Tibial nerve (tissue), 4 donors: ENCODE data around the gene HAO2. TPM values are rescaled to one million over a fixed set of nuclear protein-coding genes. Genes with fewer than 3 reads are reported as not detected.

ENCODE experiments used
- DNase-seq, 2 donors: peaks; one replicate each; pipeline ENCODE4 v3.0.0-alpha.2; 2019; ENCODE audit warnings: low spot score in 2 of 2
- H3K27ac ChIP-seq, 4 donors: fragments of 200-600 bp; sonication (generic) in 3 of 4; one replicate each; pipeline ENCODE4 v1.5.1; 2017 to 2019; ENCODE audit warnings: mild to moderate bottlenecking in 1 of 4
- H3K27me3 ChIP-seq, 2 donors: fragments of 200-600 bp; sonication (generic) in 1 of 2; one replicate each; pipeline versions ENCODE4 v1.5.1 to v1.6.0; 2017 to 2019
- H3K36me3 ChIP-seq, 3 donors: fragments of 200-600 bp; sonication (generic); one replicate each; pipeline ENCODE4 v1.5.1; 2018 to 2019
- H3K4me1 ChIP-seq, 4 donors: fragments of 200-600 bp; sonication (generic) in 3 of 4; one replicate each; pipeline ENCODE4 v1.5.1; 2017 to 2019
- H3K4me3 ChIP-seq, 4 donors: fragments of 200-600 bp; sonication (generic) in 3 of 4; one replicate each; pipeline ENCODE4 v1.5.1; 2017 to 2019; ENCODE audit warnings: mild to moderate bottlenecking in 1 of 4, moderate library complexity in 1 of 4
- H3K9me3 ChIP-seq, 4 donors: fragments of 200-600 bp; sonication (generic) in 3 of 4; one replicate each; pipeline ENCODE4 v1.5.1; 2017 to 2019
- CTCF ChIP-seq, 5 experiments: fragments of 200-600 bp in 3 of 5; fragments of 450-650 bp in 2 of 5; sonication (generic) in 3 of 5; IDR thresholded peaks; one replicate each; pipeline ENCODE4 v1.5.1; 2016 to 2019; ENCODE audit warnings: antibody characterized with exemption in 5 of 5, mild to moderate bottlenecking in 3 of 5, moderate library complexity in 2 of 5
- EP300 ChIP-seq, 2 donors: sonication (generic); formaldehyde crosslinking; IDR thresholded peaks; one replicate each; pipeline ENCODE4 v1.6.1; 2017; ENCODE audit warnings: antibody characterized with exemption in 2 of 2, mild to moderate bottlenecking in 1 of 2
- POLR2A ChIP-seq, 2 donors: fragments of 450-650 bp; IDR thresholded peaks; one replicate each; pipeline ENCODE4 v1.6.1; 2017; ENCODE audit warnings: antibody characterized with exemption in 2 of 2, mild to moderate bottlenecking in 2 of 2, moderate library complexity in 2 of 2
- WGBS, 2 donors: methylation state at CpG; one replicate each; pipeline ENCODE4 v1.1.5; 2018; 5-methylcytosine and 5-hydroxymethylcytosine counted together
- total RNA-seq, 4 donors: library from RNA; depleted of rRNA; stranded (reverse); fragments of >200 nt; gene quantifications; one replicate each; pipeline ENCODE4 v1.1.0, GENCODE V29; 2016

HAO2 gene
- total RNA-seq, 4 donors from 2014 or later: not detected

GRCh38 chr1:119379117-119379516 is 10.5 kb downstream of the HAO2 start:
- TF ChIP-seq EP300 (IDR thresholded peaks at IDR 0.05): no peak
- TF ChIP-seq POLR2A (IDR thresholded peaks at IDR 0.05): no peak
- TF ChIP-seq CTCF (IDR thresholded peaks at IDR 0.05): no peak
- 90 to 95% methylated on average over 1 of the region's 1 CpG for WGBS, 2 donors
- no peaks in the 10 kb centered on the region for H3K36me3 ChIP-seq
- no peaks in the 10 kb centered on the region for H3K9me3 ChIP-seq
- H3K4me1 ChIP-seq: no peaks in the 10 kb centered on the region
- DNase-seq: no peak
- no peaks in the 10 kb centered on the region for H3K27me3 ChIP-seq
- H3K4me3 ChIP-seq: no peak overlapping the region
- no peak overlapping the region for H3K27ac ChIP-seq

- no peak overlapping the region for H3K4me3 ChIP-seq
- no peak for DNase-seq
- TF ChIP-seq CTCF (IDR thresholded peaks at IDR 0.05) (no peak), EP300 (IDR thresholded peaks at IDR 0.05) (no peak), POLR2A (IDR thresholded peaks at IDR 0.05) (no peak)
- H3K27me3 ChIP-seq: no peaks in the 10 kb centered on the region
- H3K27ac ChIP-seq: no peak overlapping the region
- H3K9me3 ChIP-seq: no peaks in the 10 kb centered on the region
- WGBS, 2 donors: 71 to 77% methylated on average over 2 of the region's 2 CpGs
- no peaks in the 10 kb centered on the region for H3K36me3 ChIP-seq
- H3K4me1 ChIP-seq: no peaks in the 10 kb centered on the region
Measured at GRCh38 chr1:119380304-119380703, 11.7 kb downstream of the HAO2 start.

GRCh38 chr1:119380983-119381662 is 12.5 kb downstream of the HAO2 start:
- Histone ChIP-seq H3K4me1 (no peaks in the 10 kb centered on the region), H3K27ac (no peak overlapping the region), H3K9me3 (no peaks in the 10 kb centered on the region), H3K36me3 (no peaks in the 10 kb centered on the region), H3K27me3 (no peaks in the 10 kb centered on the region), H3K4me3 (no peak overlapping the region)
- 96 to 97% methylated on average over 5 of the region's 5 CpGs for WGBS, 2 donors
- no peak for TF ChIP-seq POLR2A (IDR thresholded peaks at IDR 0.05)
- no peak for TF ChIP-seq EP300 (IDR thresholded peaks at IDR 0.05)
- TF ChIP-seq CTCF (IDR thresholded peaks at IDR 0.05): no peak
- DNase-seq: no peak

GRCh38 chr1:119384591-119384990 is 16.0 kb downstream of the HAO2 start:
- Histone ChIP-seq H3K36me3 (no peaks in the 10 kb centered on the region), H3K4me1 (no peaks in the 10 kb centered on the region), H3K27me3 (no peaks in the 10 kb centered on the region), H3K9me3 (no peaks in the 10 kb centered on the region), H3K27ac (no peak overlapping the region), H3K4me3 (no peak overlapping the region)
- 94 to 95% methylated on average over 4 of the region's 4 CpGs for WGBS, 2 donors
- TF ChIP-seq EP300 (IDR thresholded peaks at IDR 0.05): no peak
- TF ChIP-seq POLR2A (IDR thresholded peaks at IDR 0.05): no peak
- TF ChIP-seq CTCF (IDR thresholded peaks at IDR 0.05): no peak
- no peak for DNase-seq

GRCh38 chr1:119385650-119386049 is 17.1 kb downstream of the HAO2 start:
- H3K9me3 ChIP-seq: no peaks in the 10 kb centered on the region
- TF ChIP-seq EP300 (IDR thresholded peaks at IDR 0.05): no peak
- no peak for TF ChIP-seq CTCF (IDR thresholded peaks at IDR 0.05)
- no peak for TF ChIP-seq POLR2A (IDR thresholded peaks at IDR 0.05)
- no peak overlapping the region for H3K4me3 ChIP-seq
- no peak for DNase-seq
- no peaks in the 10 kb centered on the region for H3K36me3 ChIP-seq
- no peaks in the 10 kb centered on the region for H3K27me3 ChIP-seq
- 91 to 97% methylated on average over 1 of the region's 1 CpG for WGBS, 2 donors
- no peak overlapping the region for H3K27ac ChIP-seq
- no peaks in the 10 kb centered on the region for H3K4me1 ChIP-seq
